Activated naive CD4-positive, alpha-beta T cell treated with anti-CD3 and anti-CD28 coated beads, Interleukin-2, amount 50 U/mL, for 72 hours (primary cell): Measurements from ENCODE around the gene ZFYVE16. TPM values are rescaled to one million over a fixed set of nuclear protein-coding genes. Genes with fewer than 3 reads are reported as not detected.
"Not testable (repeated sequence)": the region's sequence is repeated elsewhere in the genome, so short reads cannot be mapped to it uniquely, and the experiment has no call there.

Source experiments
- ATAC-seq, 2 donors: fragments of 150-1000 bp; cut with Tn5 transposase; 2 replicates each; pipeline ENCODE4 v1.10.0; 2021; ENCODE audit warnings: mild to moderate bottlenecking in 2 of 2, moderate library complexity in 2 of 2
- DNase-seq, 2 donors: peaks; one replicate each; pipeline ENCODE4 v3.0.0; 2021 to 2022; ENCODE audit warnings: low spot score in 2 of 2
- H3K27ac Mint-ChIP-seq, 2 donors: one replicate each; pipeline ENCODE4 v1.8.0; 2022; ENCODE audit warnings: mild to moderate bottlenecking in 2 of 2, mixed read lengths in 2 of 2
- H3K36me3 Mint-ChIP-seq, 2 donors: one replicate each; pipeline ENCODE4 v1.8.0; 2022; ENCODE audit warnings: mixed read lengths in 2 of 2
- H3K9me3 Mint-ChIP-seq, 2 donors: one replicate each; pipeline ENCODE4 v1.8.0; 2022; ENCODE audit warnings: mixed read lengths in 2 of 2
- total RNA-seq, 2 donors: library from RNA; stranded (reverse); gene quantifications; one replicate each; pipeline ENCODE4 v1.2.3, GENCODE V29; 2022

The ZFYVE16 gene
- total RNA-seq, 2 donors from 2014 or later: 11.2 to 29.9 TPM

DNA sequence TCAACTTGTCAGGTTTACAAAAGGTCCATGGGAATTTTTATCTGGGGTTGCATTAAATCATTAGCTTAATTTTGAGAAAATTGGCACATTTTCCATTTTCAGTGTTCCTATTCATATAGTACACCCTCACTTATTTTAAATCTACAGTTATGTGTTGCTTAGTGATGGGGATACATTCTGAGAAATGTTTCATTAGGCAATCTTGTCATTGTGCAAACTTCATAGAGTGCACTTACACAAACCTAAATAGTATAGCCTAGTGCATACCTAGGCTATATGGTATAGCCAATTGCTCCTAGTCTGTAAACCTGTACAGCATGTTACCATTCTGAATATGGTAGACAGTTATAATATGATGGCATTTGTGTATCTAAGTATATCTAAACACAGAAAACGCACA is 60.3 kb downstream of the ZFYVE16 start:
- Mint-ChIP-seq H3K9me3 (peaks cover 17 to 19% of the 10 kb centered on the region in 2 donors), H3K36me3 (peaks cover 39 to 57% of the 10 kb centered on the region in 2 donors), H3K27ac (no peak overlapping the region)
- ATAC-seq: no peak
- no peak for DNase-seq

- H3K9me3 Mint-ChIP-seq: peaks cover 9 to 12% of the 10 kb centered on the region in 2 donors
- H3K27ac Mint-ChIP-seq: not testable (repeated sequence)
Observed at GRCh38 chr5:80470631-80471030, 62.8 kb downstream of the ZFYVE16 start.

GRCh38 chr5:80474929-80475328 is 67.1 kb downstream of the ZFYVE16 start:
- no peak for ATAC-seq
- Mint-ChIP-seq H3K27ac (no peak overlapping the region), H3K36me3 (peaks cover 14 to 17% of the 10 kb centered on the region in 2 donors), H3K9me3 (peaks cover 0 to 4% of the 10 kb centered on the region in 2 donors)
- DNase-seq: no peak

More at GRCh38 chr5:80470631-80471030, 62.8 kb downstream of the ZFYVE16 start:
- H3K36me3 Mint-ChIP-seq: peaks cover 24 to 32% of the 10 kb centered on the region in 2 donors
- DNase-seq, ATAC-seq: not testable (repeated sequence)

DNA sequence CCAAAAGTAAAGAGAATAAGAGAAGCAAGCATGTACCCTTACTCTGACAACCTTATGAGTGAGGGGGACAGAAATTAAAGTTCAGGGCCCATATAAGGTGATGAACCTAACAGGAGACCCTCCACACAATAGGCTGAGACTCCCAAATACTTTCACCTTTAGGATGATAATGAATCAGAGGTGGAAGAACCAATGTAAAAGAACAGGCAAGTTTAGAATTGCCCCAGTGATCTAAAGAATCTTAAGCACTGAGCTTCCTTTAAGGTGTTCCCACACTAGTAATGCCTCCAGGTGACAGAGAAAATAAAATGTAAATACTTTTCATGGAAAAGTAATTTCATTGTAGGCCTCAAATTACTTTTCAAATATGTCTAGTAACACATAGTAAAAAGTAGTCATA is 71.8 kb downstream of the ZFYVE16 start:
- Mint-ChIP-seq H3K36me3 (peaks cover 4 to 20% of the 10 kb centered on the region in 2 donors), H3K27ac (no peak overlapping the region), H3K9me3 (peaks cover 3 to 4% of the 10 kb centered on the region in 2 donors)
- ATAC-seq (no peak), DNase-seq (no peak)

DNA sequence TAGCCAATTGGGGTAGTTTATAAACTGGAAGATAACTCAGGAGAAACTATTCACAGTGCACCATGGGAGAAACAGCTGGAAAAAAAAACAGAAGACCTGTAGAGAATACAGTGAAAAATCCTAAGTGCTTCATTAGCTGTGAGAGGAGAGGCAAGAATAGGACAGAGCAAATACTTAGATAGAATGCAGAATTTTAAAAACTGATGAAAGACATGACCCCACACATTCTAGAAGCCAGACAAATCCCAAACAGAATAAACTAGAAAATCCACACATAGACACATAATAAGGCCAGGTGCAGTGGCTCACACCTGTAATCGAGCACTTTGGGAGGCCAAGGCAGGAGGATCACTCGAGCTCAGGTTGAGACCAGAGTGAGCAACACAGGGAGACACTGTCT is 72.5 kb downstream of the ZFYVE16 start:
- no peak for DNase-seq
- Mint-ChIP-seq H3K27ac (no peak overlapping the region), H3K9me3 (peaks cover 3 to 4% of the 10 kb centered on the region in 2 donors), H3K36me3 (peaks cover 4 to 22% of the 10 kb centered on the region in 2 donors)
- no peak for ATAC-seq

- DNase-seq (no peak), ATAC-seq (peak; percentile 72 to 74)
- no peak overlapping the region for H3K27ac Mint-ChIP-seq
- H3K9me3 Mint-ChIP-seq: peaks cover 3 to 4% of the 10 kb centered on the region in 2 donors
- peaks cover 4 to 22% of the 10 kb centered on the region in 2 donors for H3K36me3 Mint-ChIP-seq
Observed at GRCh38 chr5:80481019-80481893, 73.4 kb downstream of the ZFYVE16 start.

DNA sequence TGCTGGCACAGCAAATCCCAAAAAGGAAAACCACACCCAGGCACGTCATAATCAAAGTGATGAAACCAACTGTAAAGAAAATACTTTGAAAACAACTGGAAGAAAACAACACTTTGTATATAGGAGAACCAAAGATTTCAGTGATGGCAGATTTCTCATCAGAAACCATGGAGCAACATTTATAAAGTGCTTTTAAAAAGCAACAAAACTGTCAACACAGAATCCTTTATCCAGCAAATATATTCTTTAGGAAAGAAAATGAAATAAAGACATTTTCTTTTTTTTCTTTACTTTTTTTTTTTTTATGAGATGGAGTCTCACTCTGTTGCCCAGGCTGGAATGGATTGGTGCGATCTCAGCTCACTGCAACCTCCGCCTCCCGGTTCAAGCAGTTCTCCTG is 74.7 kb downstream of the ZFYVE16 start:
- peaks cover 3 to 8% of the 10 kb centered on the region in 2 donors for H3K9me3 Mint-ChIP-seq
- ATAC-seq (no peak), DNase-seq (no peak)
- H3K27ac Mint-ChIP-seq: no peak overlapping the region
- H3K36me3 Mint-ChIP-seq: peaks cover 12 to 31% of the 10 kb centered on the region in 2 donors

GRCh38 chr5:80483636-80484232 is 75.9 kb downstream of the ZFYVE16 start:
- Mint-ChIP-seq H3K9me3 (peaks cover 3 to 8% of the 10 kb centered on the region in 2 donors), H3K27ac (no peak overlapping the region), H3K36me3 (peaks cover 12 to 31% of the 10 kb centered on the region in 2 donors)
- no peak for ATAC-seq
- DNase-seq: no peak

DNA sequence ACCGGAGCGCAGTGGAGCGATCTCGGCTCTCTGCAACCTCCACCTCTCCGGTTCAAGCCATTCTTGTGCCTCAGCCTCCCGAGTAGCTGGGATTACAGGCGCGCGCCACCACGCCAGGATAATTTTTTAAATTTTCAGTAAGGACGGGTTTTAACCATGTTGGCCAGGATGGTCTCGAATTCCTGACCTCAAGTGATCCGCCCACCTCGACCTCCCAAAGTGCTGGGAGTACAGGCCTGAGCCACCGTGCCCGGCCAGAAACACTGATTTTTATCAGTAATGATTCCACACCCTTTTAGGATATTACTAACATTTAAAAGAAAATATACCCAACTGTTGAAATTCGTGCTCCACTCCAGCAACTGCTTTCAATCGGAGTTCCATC is 79.6 kb downstream of the ZFYVE16 start:
- Mint-ChIP-seq H3K36me3 (peaks cover 12 to 25% of the 10 kb centered on the region in 2 donors), H3K9me3 (peaks cover 3 to 8% of the 10 kb centered on the region in 2 donors), H3K27ac (peak overlapping the region; percentile 58 to 65)
- ATAC-seq (no peak), DNase-seq (no peak)

GRCh38 chr5:80487829-80488721 is 80.2 kb downstream of the ZFYVE16 start, which contains the start of gene FAM151B:
Gene FAM151B (plus strand): TSS chr5:80488100. CDS start chr5:80488124, 24 bp downstream.
- ATAC-seq: peak; percentile 96 to 97
- Mint-ChIP-seq H3K36me3 (peaks cover 8 to 19% of the 10 kb centered on the region in 2 donors), H3K27ac (peak within 1 kb of the TSS; percentile 58 to 65), H3K9me3 (peaks cover 0 to 5% of the 10 kb centered on the region in 2 donors)
- peak; percentile 72 to 88 for DNase-seq

DNA sequence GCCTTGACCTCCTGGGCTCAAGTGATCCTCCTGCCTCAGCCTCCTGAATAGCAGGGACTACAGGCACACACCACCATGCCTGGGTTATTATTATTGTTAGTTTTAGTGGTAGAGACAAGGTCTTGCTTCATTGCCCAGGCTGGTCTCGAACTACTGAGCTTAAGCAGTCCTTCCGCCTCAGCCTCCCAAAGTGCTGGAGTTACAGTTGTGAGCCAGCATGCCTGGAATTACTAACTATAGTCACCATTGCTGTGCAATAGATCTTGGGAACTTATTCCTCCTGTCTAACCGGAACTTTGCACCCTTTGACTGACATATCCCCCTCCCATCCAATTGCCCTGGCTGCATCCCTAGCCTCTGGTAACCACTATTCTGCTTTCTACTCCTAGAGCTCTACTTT is 83.4 kb downstream of the ZFYVE16 start:
- ATAC-seq (no peak), DNase-seq (no peak)
- no peak overlapping the region for H3K27ac Mint-ChIP-seq
- peaks cover 8% of the 10 kb centered on the region in 2 donors for H3K36me3 Mint-ChIP-seq
- H3K9me3 Mint-ChIP-seq: peaks cover 0 to 4% of the 10 kb centered on the region in 2 donors

- Mint-ChIP-seq H3K36me3 (no peaks in the 10 kb centered on the region), H3K27ac (no peak overlapping the region), H3K9me3 (no peaks in the 10 kb centered on the region)
- ATAC-seq (no peak), DNase-seq (no peak)
Observed at GRCh38 chr5:80492741-80493140, 84.9 kb downstream of the ZFYVE16 start.

DNA sequence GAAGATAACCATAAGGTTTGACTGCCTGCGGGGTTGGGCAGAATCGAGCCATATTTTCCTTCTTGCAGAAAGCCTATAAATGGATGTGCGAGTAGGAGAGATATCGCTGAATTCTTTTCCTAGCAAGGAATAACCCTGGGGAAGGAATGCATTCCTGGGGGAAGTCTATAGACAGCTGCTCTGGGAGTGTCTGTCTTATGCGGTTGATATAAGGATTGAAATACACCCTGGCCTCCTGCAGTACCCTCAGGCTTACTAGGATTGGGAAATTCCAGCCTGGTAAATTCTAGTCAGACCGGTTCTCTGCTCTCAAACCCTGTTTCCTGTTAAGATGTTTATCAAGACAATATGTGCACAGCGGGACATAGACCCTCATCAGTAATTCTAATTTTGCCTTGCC is 85.6 kb downstream of the ZFYVE16 start:
- H3K36me3 Mint-ChIP-seq, H3K27ac Mint-ChIP-seq, ATAC-seq: not testable (repeated sequence)

DNA sequence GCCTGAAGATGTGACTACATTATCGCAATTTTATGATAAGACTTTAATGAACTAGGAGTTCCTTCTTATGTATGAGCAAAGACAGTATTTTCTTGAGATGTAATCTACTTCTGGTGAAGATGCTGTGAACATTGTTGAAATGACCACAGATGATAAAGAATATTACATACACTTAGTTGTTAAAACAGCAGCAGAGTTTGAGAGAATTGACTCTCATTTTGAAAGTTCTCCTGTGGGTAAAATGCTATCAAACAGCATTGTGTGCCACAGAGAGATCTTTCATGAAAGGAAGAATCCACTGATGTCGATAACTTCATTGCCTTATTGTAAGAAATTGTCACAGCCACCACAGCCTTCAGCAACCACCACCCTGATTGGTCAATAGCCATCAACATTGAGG is 88.0 kb downstream of the ZFYVE16 start:
- no peak overlapping the region for H3K27ac Mint-ChIP-seq
- no peak for DNase-seq
- H3K36me3 Mint-ChIP-seq: no peaks in the 10 kb centered on the region
- no peak for ATAC-seq
- H3K9me3 Mint-ChIP-seq: peaks cover 0 to 5% of the 10 kb centered on the region in 2 donors

More for the DNA sequence above, 85.6 kb downstream of the ZFYVE16 start:
- H3K9me3 Mint-ChIP-seq, DNase-seq: not testable (repeated sequence)

- Mint-ChIP-seq H3K27ac (no peak overlapping the region), H3K36me3 (no peaks in the 10 kb centered on the region), H3K9me3 (peaks cover 0 to 5% of the 10 kb centered on the region in 2 donors)
- DNase-seq (no peak), ATAC-seq (no peak)
Observed at GRCh38 chr5:80502800-80503199, 94.9 kb downstream of the ZFYVE16 start.

DNA sequence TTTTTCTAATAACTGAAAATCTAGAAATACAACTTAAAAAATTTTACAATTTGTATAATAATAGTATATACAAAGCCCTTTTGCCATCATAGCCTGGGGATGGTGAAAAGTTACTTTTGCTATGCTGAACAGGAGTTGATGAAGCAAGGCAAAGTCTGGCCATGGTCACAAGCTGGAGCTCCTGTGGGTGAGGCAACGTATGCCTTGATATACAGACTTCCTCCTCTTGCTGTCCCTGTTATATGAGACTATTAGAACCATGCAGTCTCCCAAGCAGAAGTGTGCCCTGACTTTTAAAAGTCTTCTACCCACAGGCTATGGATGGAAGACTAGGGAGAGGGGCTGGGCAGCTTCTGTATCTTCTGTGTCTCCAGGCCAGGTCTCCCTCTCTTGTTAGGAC is 95.8 kb downstream of the ZFYVE16 start:
- no peak for DNase-seq
- no peak for ATAC-seq
- H3K27ac Mint-ChIP-seq: no peak overlapping the region
- H3K36me3 Mint-ChIP-seq: no peaks in the 10 kb centered on the region
- H3K9me3 Mint-ChIP-seq: peaks cover 0 to 5% of the 10 kb centered on the region in 2 donors
